ENCODE data around the gene TAF9B.
"Not testable (repeated sequence)": the region's sequence is repeated elsewhere in the genome, so short reads cannot be mapped to it uniquely, and the experiment has no call there.

GRCh38 chrX:78157846-78158245 lies 18.4 kb upstream of the TAF9B start:
- TF ChIP-seq CTCF (IDR thresholded peaks at IDR 0.05); RAD21 (IDR thresholded peaks at IDR 0.05; ENCODE audit: low read length); TEAD4 (IDR thresholded peaks at IDR 0.05; ENCODE audit: borderline replicate concordance, insufficient read depth); REST (IDR thresholded peaks at IDR 0.05; ENCODE audit: low read depth, low read length); USF2 (IDR thresholded peaks at IDR 0.05; ENCODE audit: borderline replicate concordance, low read depth, low read length); SMC3 (IDR thresholded peaks at IDR 0.05; ENCODE audit: low read depth, low read length); RFX5 (IDR thresholded peaks at IDR 0.05; ENCODE audit: low read length); PBX3 (IDR thresholded peaks at IDR 0.05); YY1 (IDR thresholded peaks at IDR 0.05; ENCODE audit: low read depth): not testable (repeated sequence)

Measured in SK-N-SH (cell line).